Fibroblast of skin of left biceps (primary cell): ENCODE results near the gene PLXNA4.

Source experiments
- DNase-seq, 2 experiments: peaks; one replicate each; pipeline ENCODE4 v3.0.0-alpha.2; 2013; ENCODE audit warnings: low read depth in 2 of 2

The PLXNA4 gene

GRCh38 chr7:132270517-132270916 lies 305.8 kb downstream of the PLXNA4 start:
- DNase-seq = no peak

DNA sequence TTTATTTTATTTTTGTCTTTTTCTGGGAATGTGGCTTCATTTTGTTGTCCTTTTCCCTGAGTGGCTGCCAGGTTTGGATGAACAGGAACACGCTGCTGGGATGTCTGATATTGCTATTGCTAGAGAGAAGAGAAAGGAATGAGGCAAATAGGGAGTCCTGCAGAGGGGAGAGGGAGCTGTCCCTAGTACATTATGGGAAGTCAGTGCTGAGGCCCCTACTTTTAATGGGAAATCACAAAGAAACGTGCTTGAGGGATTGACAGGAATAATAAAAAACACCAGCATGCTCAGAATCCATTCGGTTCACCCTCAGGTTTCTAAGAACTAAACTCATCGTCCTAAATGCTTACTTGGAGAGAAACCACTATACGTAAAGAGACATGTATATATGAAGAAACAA lies 306.6 kb downstream of the PLXNA4 start:
- no peak for DNase-seq

- no peak for DNase-seq
These were observed 313.1 kb downstream of the PLXNA4 start for GRCh38 chr7:132263151-132263550.

GRCh38 chr7:132262160-132262470 lies 314.2 kb downstream of the PLXNA4 start:
- no peak for DNase-seq

- DNase-seq = no peak
These were observed 314.7 kb downstream of the PLXNA4 start for GRCh38 chr7:132261327-132262159.

DNA sequence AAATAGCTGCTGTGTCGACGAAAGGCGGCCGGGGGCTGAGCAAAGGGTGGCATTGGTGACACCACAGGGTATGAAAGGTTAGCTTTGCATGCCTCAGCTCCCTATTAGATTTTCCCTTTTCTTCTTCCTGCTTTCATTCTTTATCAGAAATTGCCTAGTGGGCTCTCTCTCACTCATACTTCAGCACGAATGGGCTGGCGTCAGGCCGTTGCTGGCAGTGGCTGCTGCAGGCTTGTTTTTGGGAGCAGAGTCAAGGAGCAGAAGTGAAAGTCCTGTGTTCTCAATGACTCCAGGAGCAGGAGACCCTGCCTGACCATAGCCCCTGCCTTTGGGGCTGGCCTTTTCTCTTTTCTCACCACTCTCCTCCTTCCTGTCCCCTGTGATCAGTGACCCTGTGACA lies 318.0 kb downstream of the PLXNA4 start:
- no peak for DNase-seq

DNA sequence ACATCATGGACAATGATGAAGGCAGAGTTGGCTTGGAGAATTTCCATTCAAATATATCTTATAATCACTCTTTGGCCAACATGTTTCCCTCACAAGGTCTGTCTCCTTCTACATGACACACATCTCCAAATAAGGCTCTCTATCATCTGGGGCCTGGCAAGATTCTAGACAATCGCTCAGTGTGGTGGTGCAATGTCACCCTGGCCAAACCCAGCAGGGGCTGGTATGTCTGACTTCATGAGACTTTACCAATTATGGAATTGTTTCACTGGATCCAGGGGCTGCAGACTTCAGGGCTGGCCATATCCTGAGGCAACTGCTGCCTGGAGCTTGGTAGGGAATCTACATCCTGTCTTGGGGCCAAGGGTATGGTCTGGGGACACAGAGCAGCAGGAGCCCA lies 319.0 kb downstream of the PLXNA4 start:
- DNase-seq = no peak

DNA sequence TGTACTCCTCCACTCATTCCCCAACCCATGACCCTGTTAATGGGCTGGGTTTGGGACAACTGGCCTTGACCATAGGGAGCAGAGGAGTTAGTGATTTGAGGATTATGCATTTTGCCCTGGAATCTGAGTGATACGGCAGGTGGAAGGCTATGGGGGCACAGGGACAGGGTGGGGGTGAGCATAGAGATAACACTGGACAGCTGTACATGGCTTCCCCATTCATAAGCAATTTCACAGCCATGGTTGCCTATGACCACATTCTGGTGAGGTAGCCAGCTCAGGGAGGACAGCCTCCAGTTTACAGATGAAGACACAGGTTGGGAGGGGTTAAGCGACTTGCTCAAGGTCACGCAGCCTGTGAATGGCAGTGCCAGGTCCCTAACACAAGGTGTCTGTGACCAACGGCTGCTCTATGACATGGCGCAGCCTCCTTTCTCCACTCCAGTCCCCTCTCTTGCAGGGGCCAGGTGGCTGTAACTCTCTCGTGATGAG lies 319.5 kb downstream of the PLXNA4 start:
- DNase-seq = no peak

- no peak for DNase-seq
These were observed 320.4 kb downstream of the PLXNA4 start for GRCh38 chr7:132255898-132256297.

DNA sequence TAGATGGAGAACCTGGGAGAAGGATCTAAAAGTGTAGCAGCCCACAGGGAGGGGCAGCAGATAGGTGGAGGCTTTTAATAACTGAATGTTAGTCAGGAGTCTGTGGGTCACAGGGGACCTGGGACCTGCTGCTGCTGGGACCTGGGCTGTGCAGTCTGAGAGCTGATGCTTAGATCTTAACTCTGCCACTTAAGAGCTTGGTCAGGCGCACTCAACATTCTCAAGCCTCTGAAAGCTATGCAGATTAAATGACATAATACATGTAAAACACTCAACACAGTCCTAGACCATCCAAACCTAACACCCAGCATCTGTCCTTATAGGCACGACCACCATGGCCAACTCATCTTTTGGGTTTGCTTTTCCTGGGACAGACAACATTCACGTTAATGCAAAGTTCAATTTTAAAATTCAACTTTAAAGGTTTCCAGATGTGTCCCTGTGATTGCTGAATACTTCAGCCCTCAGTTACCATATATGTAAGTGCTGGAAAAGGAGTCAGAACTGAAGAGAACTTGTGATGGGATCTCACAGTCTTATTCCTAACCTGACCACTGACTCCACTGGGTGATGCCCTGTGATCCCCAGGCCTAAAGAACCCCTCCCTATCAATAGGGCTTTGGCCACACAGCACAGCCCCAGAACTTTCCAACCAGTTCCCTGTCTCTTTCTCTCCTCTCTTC lies 321.0 kb downstream of the PLXNA4 start:
- no peak for DNase-seq

- no peak for DNase-seq
These were observed 321.8 kb downstream of the PLXNA4 start for GRCh38 chr7:132254455-132254854.

DNA sequence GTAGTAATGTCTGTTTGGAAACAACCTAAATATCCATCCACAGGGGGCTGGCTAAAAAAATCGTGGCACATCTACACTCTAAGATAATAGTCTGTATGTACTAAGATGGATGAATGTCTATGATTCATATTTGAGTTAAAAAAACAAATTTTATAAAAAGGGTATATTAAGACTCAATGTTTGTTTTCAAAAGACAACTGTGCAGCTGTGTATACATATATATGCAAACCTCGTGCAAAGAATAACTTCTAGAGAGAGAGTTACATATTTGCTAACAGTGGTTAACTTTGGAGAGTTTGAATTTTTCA lies 323.5 kb downstream of the PLXNA4 start:
- DNase-seq = no peak

GRCh38 chr7:132251327-132251659 lies 325.0 kb downstream of the PLXNA4 start:
- DNase-seq = no peak

- no peak for DNase-seq
These were observed 325.6 kb downstream of the PLXNA4 start for GRCh38 chr7:132250480-132251326.

DNA sequence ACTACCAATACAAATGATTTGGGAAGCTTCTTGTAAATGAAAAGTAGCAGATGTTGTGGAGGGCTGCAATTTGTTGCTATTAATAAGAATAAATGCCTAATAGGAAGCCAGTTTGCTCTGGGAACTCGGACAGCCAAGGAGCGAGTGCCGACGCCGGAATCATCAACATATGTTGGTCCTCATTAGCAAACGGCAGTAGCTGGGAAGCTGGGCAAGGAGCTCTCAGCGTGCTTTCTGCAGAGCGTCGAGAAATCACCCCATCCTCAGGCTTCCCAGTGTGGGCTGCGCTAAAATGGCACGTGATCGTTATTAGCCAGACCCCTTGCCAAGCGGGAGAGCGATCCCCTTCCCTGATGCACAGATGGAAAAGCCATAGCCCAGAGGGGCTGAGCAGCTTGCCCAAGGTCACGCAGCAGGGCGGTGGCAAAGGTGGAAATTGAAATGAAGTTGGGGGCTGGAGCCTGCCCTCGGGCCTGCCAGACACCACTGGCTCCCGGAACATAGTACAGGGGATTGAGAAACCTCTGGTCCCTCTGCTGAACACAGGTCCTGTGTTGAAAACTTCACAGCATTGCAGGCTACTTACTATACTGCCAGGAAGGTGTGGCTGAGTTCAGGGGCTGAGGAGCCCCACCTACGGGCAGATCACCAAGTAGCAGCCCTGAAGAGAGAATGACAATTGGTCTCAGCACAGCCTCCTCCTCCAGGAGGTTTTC lies 326.9 kb downstream of the PLXNA4 start:
- no peak for DNase-seq

- no peak for DNase-seq
These were observed 327.4 kb downstream of the PLXNA4 start for GRCh38 chr7:132248841-132249240.

- no peak for DNase-seq
These were observed 328.2 kb downstream of the PLXNA4 start for GRCh38 chr7:132247995-132248618.

DNA sequence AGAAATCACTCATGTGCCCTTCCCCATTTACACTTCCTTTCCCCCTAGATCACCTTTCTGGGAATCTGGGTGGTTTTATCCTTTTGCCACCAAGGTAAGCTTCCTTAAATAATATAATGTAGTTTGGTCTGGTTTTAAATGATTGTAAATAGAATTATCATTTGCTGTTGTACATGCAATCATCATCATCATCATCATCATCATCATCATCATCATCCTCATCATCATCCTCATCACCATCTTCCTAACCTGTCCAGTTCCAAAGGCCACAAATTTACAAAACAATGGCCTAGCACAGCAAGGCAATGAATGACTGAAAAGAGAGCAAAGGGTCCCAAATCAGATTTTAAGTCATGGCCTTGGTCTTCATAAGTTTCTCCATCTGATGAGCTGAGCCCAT lies 329.7 kb downstream of the PLXNA4 start:
- no peak for DNase-seq

DNA sequence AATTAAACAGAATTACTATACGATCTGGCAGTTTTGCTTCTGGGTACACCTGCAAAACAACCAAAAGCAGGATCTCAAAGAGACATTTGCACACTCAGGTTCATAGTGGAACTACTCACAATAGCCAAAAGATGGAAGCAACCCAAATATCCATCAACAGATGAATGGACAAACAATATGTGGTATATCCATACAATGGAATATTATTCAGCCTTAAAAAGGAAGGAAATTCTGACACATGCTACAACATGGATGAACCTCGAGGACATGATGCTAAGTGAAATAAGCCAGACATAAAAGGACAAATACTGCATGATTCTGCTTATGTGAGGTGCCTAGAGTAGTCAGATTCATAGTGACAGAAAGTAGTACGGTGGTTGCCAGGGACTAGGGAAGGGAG lies 330.7 kb downstream of the PLXNA4 start:
- no peak for DNase-seq

GRCh38 chr7:132244903-132245480 lies 331.3 kb downstream of the PLXNA4 start:
- peak in 1 of 2 experiments; percentile 38 for DNase-seq

DNA sequence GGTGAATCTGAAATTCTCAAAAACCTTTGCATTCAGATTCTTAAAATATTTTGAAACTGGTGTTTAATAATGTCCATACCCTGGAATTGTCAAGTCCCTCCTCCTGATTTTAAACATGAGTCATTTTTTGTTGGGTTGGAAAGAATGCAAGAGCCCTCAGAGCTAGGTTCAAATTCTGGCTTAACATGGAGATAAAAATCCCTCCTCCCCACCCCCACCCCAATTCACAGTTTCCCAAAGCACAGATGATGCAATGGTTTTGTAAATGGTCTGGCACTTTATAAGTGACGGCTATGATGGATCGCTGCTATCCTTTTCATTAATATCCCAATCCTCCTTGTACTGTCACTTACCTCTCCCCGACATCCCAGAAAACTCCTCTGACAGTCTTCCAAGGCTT lies 332.8 kb downstream of the PLXNA4 start:
- DNase-seq = peak; percentile 84 to 86
